GM23338 (cell line): ENCODE measurements around the gene APOL4.

ENCODE experiments used
- CREB1 ChIP-seq: fragments of 250-450 bp; sonication (Bioruptor Pico); IDR thresholded peaks from 2 replicates; pipeline ENCODE4 v1.5.0; 2020; ENCODE audit warnings: low read depth, mild to moderate bottlenecking, moderate library complexity
- CTCF ChIP-seq, 2 experiments: fragments of 200-600 bp in 1 of 2; sonication (generic) in 1 of 2; conservative IDR thresholded peaks; 2 replicates each; pipeline versions ENCODE4 v1.5.1 to v1.6.1; 2016 to 2017; ENCODE audit warnings: antibody characterized with exemption in 2 of 2, low read depth in 2 of 2, mild to moderate bottlenecking in 2 of 2, moderate library complexity in 1 of 2
- STAT1 ChIP-seq: IDR thresholded peaks from one replicate; pipeline ENCODE4 v1.6.1; 2016; ENCODE audit warnings: antibody characterized with exemption; ENCODE audit not compliant: unreplicated experiment

- TF ChIP-seq CTCF (conservative IDR thresholded peaks at IDR 0.05; ENCODE audit: low read depth in 2 of 2) (no peak), STAT1 (no peak), CREB1 (no peak)
Measured at GRCh38 chr22:36147196-36147791, 54.3 kb downstream of the APOL4 start.
